Gastroesophageal sphincter (tissue), 3 donors: Measurements from ENCODE around the gene ZC3H15.

Source experiments
- CTCF ChIP-seq, 4 experiments: fragments of 200-600 bp in 2 of 4; fragments of 450-650 bp in 2 of 4; sonication (generic) in 1 of 4; IDR thresholded peaks; one replicate each; pipeline ENCODE4 v1.5.1; 2017 to 2019; ENCODE audit warnings: antibody characterized with exemption in 4 of 4, mild to moderate bottlenecking in 2 of 4, moderate library complexity in 2 of 4
- EP300 ChIP-seq: sonication (generic); formaldehyde crosslinking; IDR thresholded peaks from one replicate; pipeline ENCODE4 v1.6.1; 2017; ENCODE audit warnings: antibody characterized with exemption, mild to moderate bottlenecking
- POLR2A ChIP-seq, 2 donors: fragments of 450-650 bp; IDR thresholded peaks; one replicate each; pipeline ENCODE4 v1.6.1; 2017; ENCODE audit warnings: antibody characterized with exemption in 2 of 2, mild to moderate bottlenecking in 2 of 2, moderate library complexity in 1 of 2

GRCh38 chr2:186543561-186544131, 57.6 kb downstream of the ZC3H15 start:
- TF ChIP-seq CTCF (IDR thresholded peaks at IDR 0.05) (no peak), POLR2A (IDR thresholded peaks at IDR 0.05) (no peak), EP300 (no peak)
